ENCODE measurements around the gene MTMR10.

Gene MTMR10

DNA sequence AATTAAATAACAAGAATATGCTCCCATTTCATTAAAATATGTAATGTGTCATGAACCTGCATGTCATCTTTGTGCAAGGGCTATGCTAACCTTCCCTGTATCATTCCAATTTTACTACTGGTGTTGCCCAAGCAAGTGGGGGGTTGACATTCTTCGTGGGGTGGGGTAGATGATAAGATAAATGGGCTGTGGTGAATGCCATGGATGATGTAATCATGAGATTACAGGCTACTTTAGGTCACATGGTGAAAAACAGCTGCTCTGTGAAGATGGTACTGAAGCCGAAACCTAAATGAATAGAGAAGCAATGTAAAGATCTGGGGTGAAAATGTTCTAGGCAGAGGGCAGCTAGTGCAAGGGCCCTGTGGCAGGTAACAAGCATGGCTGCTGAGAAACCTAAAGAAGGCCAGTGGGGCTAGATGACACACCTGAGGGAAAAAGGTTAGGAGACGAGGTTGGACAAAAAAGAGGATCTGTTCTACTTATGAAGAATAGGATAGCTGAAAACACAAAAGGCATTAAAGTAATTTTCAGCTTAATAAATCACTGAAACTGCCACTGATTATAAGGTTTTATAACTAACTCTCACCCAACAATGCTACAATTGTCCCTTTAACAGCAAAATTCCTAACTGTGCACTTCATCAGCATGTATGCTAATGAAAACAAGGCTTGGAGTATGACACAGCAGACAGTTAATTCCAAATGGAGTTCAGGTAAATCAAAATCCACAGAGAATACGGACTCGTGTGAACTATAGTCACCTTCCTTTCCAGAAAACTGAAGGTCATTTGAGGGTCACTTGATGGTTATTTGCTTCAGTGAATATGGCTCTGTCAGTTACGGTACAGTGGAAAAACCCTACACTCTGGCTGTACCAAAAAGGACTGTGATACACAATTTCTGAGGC is 35.0 kb downstream of the MTMR10 start:
- DNase-seq: no peak

DNA sequence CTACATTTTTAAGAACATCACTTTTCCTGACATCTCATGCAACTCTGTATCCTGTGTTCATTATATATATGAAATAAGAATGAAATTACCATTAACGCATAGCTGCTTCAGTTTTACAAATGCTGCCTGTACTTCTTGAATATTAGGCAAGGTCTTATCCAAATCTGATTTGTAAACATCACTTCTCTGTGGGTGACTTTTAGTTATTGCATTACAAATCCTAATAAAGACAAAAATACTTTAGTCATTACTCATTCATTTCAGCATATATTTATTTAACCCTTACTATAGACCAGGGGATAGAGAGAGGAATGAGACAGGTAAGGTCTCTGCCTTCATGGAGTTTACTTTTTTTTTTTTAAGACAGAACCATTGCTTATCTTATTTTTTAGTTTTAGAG is 36.8 kb downstream of the MTMR10 start:
- no peak for DNase-seq

GRCh38 chr15:30953731-30954378 is 37.6 kb downstream of the MTMR10 start:
- peak; percentile 35 for DNase-seq

- DNase-seq: no peak
Measured at GRCh38 chr15:30953183-30953582, 38.2 kb downstream of the MTMR10 start.

DNA sequence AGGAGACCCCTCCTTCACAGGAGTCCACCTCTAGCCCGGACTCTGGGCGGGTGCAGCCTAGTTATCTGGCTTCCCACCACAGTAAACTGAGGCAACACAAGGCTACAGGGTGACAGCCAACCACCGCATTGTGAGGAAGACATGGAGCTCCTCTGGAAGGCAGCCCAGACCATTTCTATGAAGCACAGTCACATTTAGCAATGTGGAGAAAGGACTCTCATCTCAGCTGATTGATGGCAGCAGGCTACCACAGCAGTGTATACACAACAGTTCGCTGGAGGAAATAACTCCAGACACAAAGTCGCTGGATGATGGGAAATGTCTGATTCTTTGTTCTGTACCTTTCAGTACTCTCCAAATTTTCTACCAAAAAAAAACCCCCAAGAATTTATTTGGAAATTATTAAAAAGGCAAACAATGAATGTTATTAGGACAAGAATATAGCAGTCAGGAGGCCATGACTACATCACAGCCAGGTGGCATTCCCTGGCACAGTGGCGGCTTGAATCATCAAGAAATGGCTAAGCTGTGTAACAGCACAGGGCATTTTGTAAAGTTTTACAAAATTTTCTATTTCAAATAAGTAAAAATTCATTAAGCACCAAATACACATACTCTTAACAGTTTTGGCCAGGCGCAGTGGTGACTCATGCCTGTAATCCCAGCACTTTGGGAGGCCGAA is 47.6 kb downstream of the MTMR10 start:
- DNase-seq: no peak

- no peak for DNase-seq
Measured at GRCh38 chr15:30941520-30941919, 49.9 kb downstream of the MTMR10 start.

DNA sequence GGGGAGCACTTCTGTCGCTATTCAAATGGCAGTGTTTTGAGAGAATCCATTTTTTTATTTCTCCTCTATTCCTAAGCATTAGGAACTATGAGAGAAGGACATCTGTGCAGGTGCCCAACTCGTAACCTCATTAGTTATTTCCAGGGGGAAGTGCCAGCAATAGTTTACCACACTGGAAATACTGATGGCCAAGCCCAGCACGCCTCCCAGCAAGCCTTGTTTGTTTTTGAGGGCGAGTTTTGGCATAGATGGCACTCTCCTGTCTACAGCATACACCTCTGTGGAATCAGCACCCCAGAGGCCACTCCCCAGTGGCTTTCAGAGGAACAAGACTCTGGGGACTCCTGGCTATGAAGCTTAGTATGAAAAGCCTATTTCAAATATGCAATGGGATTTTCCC is 51.1 kb downstream of the MTMR10 start:
- DNase-seq: no peak

- DNase-seq: no peak
Measured at GRCh38 chr15:30939161-30939560, 52.3 kb downstream of the MTMR10 start.

GRCh38 chr15:30933293-30933692 is 58.1 kb downstream of the MTMR10 start:
- no peak for DNase-seq

- no peak for DNase-seq
Measured at GRCh38 chr15:30930422-30930821, 61.0 kb downstream of the MTMR10 start.

DNA sequence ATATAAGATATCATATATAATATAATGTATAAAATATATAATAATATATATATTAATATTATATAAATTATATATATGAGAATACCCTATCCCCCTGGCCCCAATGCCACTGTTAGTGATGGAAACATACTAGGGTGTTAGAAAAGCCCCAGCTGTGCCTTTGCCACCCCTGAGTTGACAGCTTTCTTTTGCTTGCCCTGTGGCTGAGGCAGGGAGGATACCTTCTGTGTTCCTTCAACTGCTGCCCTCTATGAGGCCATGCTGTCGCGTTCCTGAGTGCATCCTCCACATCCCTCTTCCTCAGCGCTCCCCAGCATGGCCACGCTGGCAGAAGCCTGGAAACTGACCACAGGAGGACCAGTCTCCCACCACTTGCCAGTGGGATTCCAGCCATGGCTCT is 61.4 kb downstream of the MTMR10 start:
- DNase-seq: no peak

GRCh38 chr15:30929064-30929669 is 62.3 kb downstream of the MTMR10 start:
- DNase-seq: no peak

- DNase-seq: no peak
Measured at GRCh38 chr15:30928076-30928475, 63.4 kb downstream of the MTMR10 start.

DNA sequence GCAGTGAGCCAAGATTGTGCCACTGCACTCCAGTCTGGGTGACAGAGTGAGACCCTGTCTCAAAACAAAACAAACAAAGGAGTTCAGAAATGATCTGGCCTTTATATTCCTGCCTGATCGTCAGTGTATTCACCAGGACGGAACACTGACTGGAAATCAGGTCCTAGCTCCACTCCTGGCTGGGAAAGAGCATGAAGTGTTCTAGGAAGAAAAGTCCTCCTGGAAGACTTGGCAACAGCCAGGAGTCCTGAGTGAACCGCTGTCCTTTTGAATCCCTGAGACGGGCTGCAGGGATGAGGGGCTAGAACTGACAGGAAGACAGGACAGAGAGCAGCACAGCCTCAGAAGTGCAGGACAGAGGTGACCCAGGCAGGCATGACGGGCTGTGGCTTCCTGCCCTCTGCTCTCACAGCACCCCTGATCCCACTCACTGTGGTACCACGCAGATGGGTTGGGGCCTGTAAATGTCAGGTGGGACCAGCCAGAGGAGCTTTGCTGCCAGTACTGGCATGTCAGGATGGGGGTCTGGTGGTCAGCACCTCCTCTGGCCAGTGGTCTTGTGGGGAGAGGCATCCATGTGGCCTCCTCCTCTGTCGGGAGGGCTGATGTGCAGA is 64.2 kb downstream of the MTMR10 start:
- no peak for DNase-seq

- no peak for DNase-seq
Measured at GRCh38 chr15:30926161-30926560, 65.3 kb downstream of the MTMR10 start.

- DNase-seq: no peak
Measured at GRCh38 chr15:30925686-30926085, 65.7 kb downstream of the MTMR10 start.

DNA sequence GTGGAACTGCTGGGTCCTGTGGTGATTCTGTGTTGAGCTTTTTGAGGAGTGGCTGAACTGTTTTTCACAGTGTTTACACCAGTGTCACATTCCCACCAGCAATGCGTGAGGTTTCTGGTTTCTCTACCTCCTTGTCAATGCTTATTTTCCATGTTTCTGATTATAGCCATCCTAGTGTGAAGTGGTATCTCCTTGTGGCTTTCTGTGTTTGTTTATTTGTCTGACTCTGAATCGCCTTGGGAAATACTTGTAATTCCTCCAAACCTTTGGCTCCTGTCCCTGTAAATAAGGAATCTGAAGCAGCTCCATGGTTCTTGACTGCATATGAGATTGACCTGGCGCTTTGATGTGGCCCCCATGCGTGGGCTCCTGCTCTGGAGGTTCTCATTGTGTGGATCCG is 67.1 kb downstream of the MTMR10 start:
- no peak for DNase-seq

DNA sequence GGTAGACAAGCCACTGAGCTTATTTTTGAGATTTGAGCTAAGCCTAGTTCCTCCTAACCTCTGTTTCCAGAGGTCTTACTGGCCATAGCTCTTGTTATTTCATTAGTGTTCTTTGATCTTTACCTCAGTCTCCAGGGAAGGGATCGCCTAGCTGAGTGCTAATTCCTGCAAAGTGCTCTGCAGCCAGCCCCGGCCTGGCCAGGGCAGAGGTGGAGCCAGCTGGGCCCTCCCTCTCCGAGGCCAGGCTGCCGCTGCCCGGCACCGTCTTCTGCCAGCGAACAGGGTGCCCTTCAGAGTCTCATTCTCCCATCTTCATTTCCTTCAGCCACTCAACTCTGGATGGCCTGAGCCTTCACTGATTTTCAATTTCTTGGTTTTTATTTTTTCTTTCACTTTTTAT is 68.0 kb downstream of the MTMR10 start:
- DNase-seq: no peak

DNA sequence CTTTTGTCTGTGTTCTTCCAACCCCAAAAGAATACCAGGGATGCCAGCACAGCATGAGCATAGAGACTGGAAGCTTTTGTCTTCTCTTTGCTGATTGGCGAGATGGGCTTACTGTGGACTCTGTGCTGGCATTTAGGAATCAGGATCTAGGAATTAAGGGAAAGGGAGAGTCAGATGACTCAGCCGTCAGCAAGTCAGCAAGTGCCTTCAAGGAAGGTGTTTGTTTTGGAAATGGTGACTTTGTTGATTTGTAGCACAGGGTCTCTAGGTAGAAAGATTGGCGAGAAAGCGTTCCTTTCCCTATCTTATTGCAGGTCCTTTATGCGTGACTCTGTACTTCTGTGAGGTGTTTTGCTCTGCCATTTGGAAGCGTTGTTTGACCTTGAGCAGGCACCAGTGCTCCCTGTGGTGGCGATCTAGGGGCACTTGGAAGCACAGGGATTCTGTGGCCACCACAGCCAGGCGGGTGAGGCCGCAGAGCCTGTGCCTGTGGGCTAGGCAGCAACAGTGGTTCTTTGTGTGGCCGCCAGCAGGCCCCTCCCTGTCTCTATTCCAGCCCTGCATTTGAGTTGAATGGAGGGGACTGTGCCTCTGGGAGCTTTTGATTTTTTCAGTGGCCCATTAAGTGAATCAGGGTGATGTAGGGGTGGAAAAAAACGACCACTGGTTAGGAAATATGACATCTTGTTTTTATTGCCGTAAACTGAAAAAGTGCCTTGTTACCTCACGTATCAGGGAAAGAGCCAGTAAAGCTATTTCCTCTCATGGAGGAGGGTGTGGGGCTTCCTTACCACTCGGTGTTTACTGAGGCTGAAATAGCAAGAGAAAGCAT is 68.7 kb downstream of the MTMR10 start:
- no peak for DNase-seq

GRCh38 chr15:30921781-30922479 is 69.5 kb downstream of the MTMR10 start:
- no peak for DNase-seq

GRCh38 chr15:30921106-30921505 is 70.3 kb downstream of the MTMR10 start:
- no peak for DNase-seq
